ENCODE results near the gene WSCD1. TPM values are rescaled to one million over a fixed set of nuclear protein-coding genes. Genes with fewer than 3 reads are reported as not detected.

WSCD1 gene
- total and polyA plus RNA-seq, 2 donors (not counting 3 experiments of a cell fraction or from before 2014, with no cell fraction given) = 21.5 to 49.4 TPM

DNA sequence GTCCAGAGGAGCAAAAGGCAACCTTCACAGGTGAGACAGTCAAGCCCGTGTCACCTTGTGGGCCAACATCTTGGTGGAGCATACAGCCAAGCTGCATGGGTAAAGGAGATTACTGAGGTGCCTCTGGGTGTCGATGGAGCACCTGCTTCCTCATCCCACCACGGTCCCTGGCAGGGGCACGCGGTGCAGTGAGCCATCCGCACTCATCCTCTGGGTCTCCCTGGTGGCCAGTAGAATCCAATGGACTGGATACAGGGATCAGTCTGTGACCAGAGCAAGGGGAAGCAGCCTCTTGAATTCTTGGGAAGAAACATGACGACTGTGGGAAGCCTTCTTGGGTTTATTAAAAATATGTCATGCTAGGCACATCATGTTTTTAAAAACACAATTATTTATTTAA is 4.8 kb upstream of the WSCD1 start:
- peaks cover 12 to 18% of the 10 kb centered on the region in 2 experiments for H3K27me3 ChIP-seq (ENCODE audit: control insufficient read depth in 2 of 2, insufficient read depth in 2 of 2, low read length in 2 of 2)
- peaks cover 8% of the 10 kb centered on the region for H3K4me1 ChIP-seq (ENCODE audit: control insufficient read depth, extremely low read depth, insufficient read depth, low read length)
- H3K79me2 ChIP-seq (ENCODE audit: control insufficient read depth, insufficient read depth, low read length) = no peaks in the 10 kb centered on the region
- intact Hi-C loops (cut with micrococcal nuclease) (no loop called here), dilution Hi-C loops (cut with MboI; ENCODE audit: extremely low pct_ligation_motif_present, low sequenced_read_pairs) (no loop called here)
- no peaks in the 10 kb centered on the region for H3K9me3 ChIP-seq (replicated peaks; ENCODE audit: control insufficient read depth, insufficient read depth, low read length)
- ChIA-PET POLR2A (no interaction called here), CTCF (no interaction called here)
- TF ChIP-seq FOS (IDR thresholded peaks at IDR 0.05; ENCODE audit: borderline replicate concordance, insufficient read depth, low read length) (no peak), EZH2 (IDR thresholded peaks at IDR 0.05; ENCODE audit: borderline replicate concordance, low read depth, low read length, severe bottlenecking) (no peak), GATA2 (IDR thresholded peaks at IDR 0.05; ENCODE audit: insufficient read depth, insufficient read length, low read depth, low read length) (no peak), MYC (IDR thresholded peaks at IDR 0.05; ENCODE audit: low read depth, low read length) (no peak), POLR2AphosphoS5 (IDR thresholded peaks at IDR 0.05; ENCODE audit: insufficient read depth, low read depth, low read length) (no peak)
- TF ChIP-seq, protein P1, sequence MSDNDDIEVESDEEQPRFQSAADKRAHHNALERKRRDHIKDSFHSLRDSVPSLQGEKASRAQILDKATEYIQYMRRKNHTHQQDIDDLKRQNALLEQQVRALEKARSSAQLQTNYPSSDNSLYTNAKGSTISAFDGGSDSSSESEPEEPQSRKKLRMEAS (IDR thresholded peaks at IDR 0.05; ENCODE audit: insufficient read depth, insufficient read length) = no peak
- TF ChIP-seq, protein P2, sequence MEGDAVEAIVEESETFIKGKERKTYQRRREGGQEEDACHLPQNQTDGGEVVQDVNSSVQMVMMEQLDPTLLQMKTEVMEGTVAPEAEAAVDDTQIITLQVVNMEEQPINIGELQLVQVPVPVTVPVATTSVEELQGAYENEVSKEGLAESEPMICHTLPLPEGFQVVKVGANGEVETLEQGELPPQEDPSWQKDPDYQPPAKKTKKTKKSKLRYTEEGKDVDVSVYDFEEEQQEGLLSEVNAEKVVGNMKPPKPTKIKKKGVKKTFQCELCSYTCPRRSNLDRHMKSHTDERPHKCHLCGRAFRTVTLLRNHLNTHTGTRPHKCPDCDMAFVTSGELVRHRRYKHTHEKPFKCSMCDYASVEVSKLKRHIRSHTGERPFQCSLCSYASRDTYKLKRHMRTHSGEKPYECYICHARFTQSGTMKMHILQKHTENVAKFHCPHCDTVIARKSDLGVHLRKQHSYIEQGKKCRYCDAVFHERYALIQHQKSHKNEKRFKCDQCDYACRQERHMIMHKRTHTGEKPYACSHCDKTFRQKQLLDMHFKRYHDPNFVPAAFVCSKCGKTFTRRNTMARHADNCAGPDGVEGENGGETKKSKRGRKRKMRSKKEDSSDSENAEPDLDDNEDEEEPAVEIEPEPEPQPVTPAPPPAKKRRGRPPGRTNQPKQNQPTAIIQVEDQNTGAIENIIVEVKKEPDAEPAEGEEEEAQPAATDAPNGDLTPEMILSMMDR (IDR thresholded peaks at IDR 0.05; ENCODE audit: extremely low read depth in 1 of 2, insufficient read depth in 1 of 2, low read depth in 1 of 2, low read length in 2 of 2) = no peak
- H3K9ac ChIP-seq (replicated peaks; ENCODE audit: extremely low read depth, insufficient read depth, low read length) = no peak overlapping the region
- no TSS peak for BruUV-seq (replicated peaks)
- no peak overlapping the region for H3K4me3 ChIP-seq (replicated peaks in 1 of 3; ENCODE audit: insufficient read depth in 1 of 3, low read depth in 1 of 3, low read length in 3 of 3)
- H3K36me3 ChIP-seq (ENCODE audit: control insufficient read depth in 2 of 2, extremely low read depth in 1 of 2, insufficient read depth in 2 of 2, low read length in 2 of 2) = no peaks in the 10 kb centered on the region
- H3K4me2 ChIP-seq (ENCODE audit: insufficient read depth, low read length) = no peak overlapping the region
- H4K20me1 ChIP-seq (replicated peaks; ENCODE audit: control insufficient read depth, extremely low read depth, insufficient read depth, low read length) = no peaks in the 10 kb centered on the region
- DNase-seq (ENCODE audit: low read depth, low spot score) = no peak
- H3K9me1 ChIP-seq (replicated peaks; ENCODE audit: control insufficient read depth, extremely low read depth, insufficient read depth, low read length) = no peaks in the 10 kb centered on the region
- no peak overlapping the region for H2AFZ ChIP-seq (ENCODE audit: low read depth, low read length)
- FAIRE-seq = no peak
- H3K27ac ChIP-seq (ENCODE audit: insufficient read depth, low read depth, low read length) = no peak overlapping the region

All from endothelial cell of umbilical vein (primary cell).